ENCODE data around the gene STARD5. TPM values are rescaled to one million over a fixed set of nuclear protein-coding genes. Genes with fewer than 3 reads are reported as not detected.

The STARD5 gene
- total and polyA plus RNA-seq, 2 of the 8 experiments (the other 6 are each of a cell fraction or from before 2014, with no cell fraction given): 5.5 to 10.4 TPM

- H4K5ac ChIP-seq (ENCODE audit: insufficient read length, low read depth, low read length): no peak overlapping the region
- no peak overlapping the region for H3K14ac ChIP-seq (ENCODE audit: insufficient read length)
- H3K9me3 ChIP-seq (ENCODE audit: insufficient read depth in 2 of 2, low read depth in 1 of 2, low read length in 1 of 2): no peaks in the 10 kb centered on the region
- no peak overlapping the region for H2BK120ac ChIP-seq (replicated peaks; ENCODE audit: low read depth, low read length)
- no peaks in the 10 kb centered on the region for H3K79me2 ChIP-seq (ENCODE audit: control insufficient read depth in 1 of 2, insufficient read depth in 2 of 2, low read length in 2 of 2)
- no peak overlapping the region for H2BK5ac ChIP-seq (ENCODE audit: low read depth, low read length)
- no peak overlapping the region for H3K18ac ChIP-seq (ENCODE audit: extremely low read depth, low read length)
- no peak overlapping the region for H3K4me3 ChIP-seq (ENCODE audit: extremely low read depth in 1 of 4, insufficient read depth in 2 of 4, low read depth in 3 of 4, low read length in 4 of 4)
- H3K4me2 ChIP-seq (ENCODE audit: insufficient read depth in 1 of 2, low read depth in 2 of 2, low read length in 2 of 2): no peak overlapping the region
- H3K27ac ChIP-seq (ENCODE audit: low read depth, low read length): no peak overlapping the region
- no peak overlapping the region; a peak in 1 of 7 replicates for H3K9ac ChIP-seq (replicated peaks in 1 of 4; ENCODE audit: extremely low read depth in 1 of 4, low read depth in 3 of 4, low read length in 3 of 4)
- TF ChIP-seq GTF2F1 (IDR thresholded peaks at IDR 0.05; ENCODE audit: borderline replicate concordance, low read depth, low read length): no peak
- no peak overlapping the region for H2BK15ac ChIP-seq (ENCODE audit: low read length)
- H4K91ac ChIP-seq (replicated peaks; ENCODE audit: insufficient read length, low read length): no peak overlapping the region
- H3K4ac ChIP-seq (replicated peaks; ENCODE audit: insufficient read length, low read depth, low read length): no peak overlapping the region
- H3K36me3 ChIP-seq (ENCODE audit: control insufficient read depth in 2 of 4, insufficient read depth in 4 of 4, low read length in 3 of 4): no peaks in the 10 kb centered on the region
- H2AFZ ChIP-seq (ENCODE audit: low read length): no peak overlapping the region
- no peak overlapping the region for H2BK12ac ChIP-seq (ENCODE audit: low read depth, low read length)
- ChIA-PET CTCF (ENCODE audit: partially characterized antibody) (interaction anchor here (0.6 to 2.9 kb wide), 10 partner anchors 9 to 115 kb away, joined by 3 to 14 read pairs (median 4); no protein-coding TSS in a partner anchor), POLR2A (ENCODE audit: partially characterized antibody) (interaction anchor here (0.9 kb wide), 1 partner anchor 28 kb away, joined by 3 read pairs; the partner anchor contains the start of gene STARD5)
- H2AK5ac ChIP-seq (ENCODE audit: low read depth, low read length): no peak overlapping the region
- H4K20me1 ChIP-seq (replicated peaks in 1 of 2; ENCODE audit: control insufficient read depth in 1 of 2, insufficient read depth in 2 of 2, low read length in 2 of 2): no peaks in the 10 kb centered on the region
- H3K4me1 ChIP-seq (replicated peaks in 1 of 4; ENCODE audit: control insufficient read depth in 3 of 4, insufficient read depth in 4 of 4, low read length in 3 of 4): peaks cover 0 to 7% (median 4%) of the 10 kb centered on the region in 4 experiments; a peak in 4 of 7 replicates
- H2BK20ac ChIP-seq (ENCODE audit: low read length): no peak overlapping the region
- 85% methylated on average over 5 of the region's 5 CpGs; no CpG with 5 or more reads in 1 of the 2 experiments for WGBS, 2 experiments (ENCODE audit: extremely low coverage in 1 of 2, insufficient coverage in 1 of 2, insufficient read length in 1 of 2, insufficient replicate concordance in 2 of 2, low coverage in 1 of 2, low lambda C conversion rate in 2 of 2, missing lambda C conversion rate in 1 of 2)
- no peak overlapping the region for H4K8ac ChIP-seq (ENCODE audit: extremely low read depth, insufficient read depth, low read length)
- no peak overlapping the region for H3K56ac ChIP-seq (replicated peaks; ENCODE audit: insufficient read length, low read depth, low read length)
- no peaks in the 10 kb centered on the region for H3K23me2 ChIP-seq (ENCODE audit: low read depth, low read length)
- no peaks in the 10 kb centered on the region for H3K79me1 ChIP-seq (ENCODE audit: low read depth, low read length)
- no peaks in the 10 kb centered on the region; a peak in 1 of 7 replicates for H3K27me3 ChIP-seq (replicated peaks in 1 of 4; ENCODE audit: control insufficient read depth in 3 of 4, extremely low read depth in 1 of 4, insufficient read depth in 3 of 4, low read length in 3 of 4)
- DNase-seq (ENCODE audit: low read depth in 1 of 2, low spot score in 2 of 2) (no peak), FAIRE-seq (no peak)
- no peak overlapping the region for H3K23ac ChIP-seq (ENCODE audit: insufficient read length)
Observed at GRCh38 chr15:81295486-81296121, 28.3 kb downstream of the STARD5 start.

Measured in H1 (cell line).